NOMO-1 treated with DMSO at 0.1 percent for 48 hours (cell line): Measurements from ENCODE around the gene ITM2B.

Experiments
- DNase-seq: peaks from one replicate; lab custom pipeline; 2025; ENCODE audit not compliant: unreplicated experiment; lab: John Stamatoyannopoulos, UW

The ITM2B gene

GRCh38 chr13:48303359-48304142 lies 70.5 kb downstream of the ITM2B start, which contains the start of gene RB1:
RB1 (plus strand) TSS chr13:48303751; CDS start chr13:48303913, 162 bp downstream.
- DNase-seq = peak; percentile 85

DNA sequence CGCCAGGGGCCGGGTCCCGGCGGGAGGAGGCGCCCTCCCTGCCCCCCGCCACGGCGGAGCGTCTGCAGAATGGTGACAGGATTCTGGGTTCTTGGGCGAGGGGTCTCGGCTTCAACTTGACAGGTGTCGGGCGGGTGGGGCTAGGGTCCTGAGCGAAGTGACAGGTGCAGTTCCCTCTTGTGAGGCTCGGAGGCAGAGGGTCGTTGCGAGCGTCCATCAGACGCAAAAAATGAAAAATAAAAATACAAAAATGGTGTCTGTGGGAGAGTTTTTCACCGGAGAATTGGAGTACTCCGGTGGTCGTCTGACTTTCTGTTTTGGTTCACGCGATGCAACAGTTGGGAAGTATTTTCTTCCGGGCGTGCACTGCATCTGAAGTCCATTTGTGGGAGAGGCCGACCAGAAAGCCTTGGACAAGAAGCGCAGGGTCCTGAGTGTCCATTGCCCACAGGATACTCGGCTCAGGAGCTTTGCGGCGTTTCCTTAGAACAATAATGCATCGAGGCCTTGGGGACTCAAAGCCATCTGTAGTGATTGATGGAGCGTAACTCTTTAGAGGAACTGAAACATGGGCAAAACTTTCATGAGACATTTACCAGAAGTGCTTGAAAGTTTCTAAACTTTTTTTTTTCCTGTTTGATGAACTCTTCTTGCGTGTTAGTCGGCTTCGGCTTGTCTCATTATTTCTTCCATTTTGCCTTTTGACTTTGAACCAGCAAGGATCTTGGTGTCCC lies 71.3 kb downstream of the ITM2B start:
- DNase-seq = peak; percentile 91

- DNase-seq = no peak
Observed at GRCh38 chr13:48311223-48311622, 78.2 kb downstream of the ITM2B start.

DNA sequence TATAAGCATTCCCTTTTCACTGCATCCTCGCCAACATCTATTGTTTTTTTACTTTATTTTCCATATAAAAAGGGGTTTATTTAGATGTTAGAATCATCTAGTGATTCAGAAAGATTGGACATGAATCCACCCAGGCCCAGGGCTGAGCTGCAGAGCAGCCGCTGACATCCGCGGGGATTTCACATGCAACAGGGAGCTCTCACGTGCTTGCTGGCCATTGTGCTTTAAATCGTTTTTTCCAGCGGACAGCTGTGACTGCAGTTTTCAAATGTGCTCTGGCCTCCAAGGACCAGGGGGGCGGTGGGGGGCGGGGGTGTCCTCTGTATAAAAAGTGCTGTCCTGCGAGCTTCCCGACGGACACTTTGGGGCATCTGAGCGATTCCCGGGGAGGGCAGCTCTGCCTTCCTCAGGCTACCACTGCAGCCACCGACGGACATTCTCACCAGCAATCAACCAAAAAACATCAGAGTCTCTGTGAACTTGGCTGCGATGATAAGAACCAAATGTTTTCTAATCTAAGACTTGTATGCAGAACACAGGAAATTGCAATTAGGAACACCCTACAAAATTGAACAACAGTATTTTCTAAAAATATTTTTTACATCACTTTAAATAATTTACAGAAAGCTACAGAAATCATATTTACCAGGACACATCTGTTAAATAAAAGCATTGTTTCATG lies 83.1 kb downstream of the ITM2B start:
- DNase-seq = no peak

- DNase-seq = no peak
Observed at GRCh38 chr13:48316826-48317510, 84.0 kb downstream of the ITM2B start.

DNA sequence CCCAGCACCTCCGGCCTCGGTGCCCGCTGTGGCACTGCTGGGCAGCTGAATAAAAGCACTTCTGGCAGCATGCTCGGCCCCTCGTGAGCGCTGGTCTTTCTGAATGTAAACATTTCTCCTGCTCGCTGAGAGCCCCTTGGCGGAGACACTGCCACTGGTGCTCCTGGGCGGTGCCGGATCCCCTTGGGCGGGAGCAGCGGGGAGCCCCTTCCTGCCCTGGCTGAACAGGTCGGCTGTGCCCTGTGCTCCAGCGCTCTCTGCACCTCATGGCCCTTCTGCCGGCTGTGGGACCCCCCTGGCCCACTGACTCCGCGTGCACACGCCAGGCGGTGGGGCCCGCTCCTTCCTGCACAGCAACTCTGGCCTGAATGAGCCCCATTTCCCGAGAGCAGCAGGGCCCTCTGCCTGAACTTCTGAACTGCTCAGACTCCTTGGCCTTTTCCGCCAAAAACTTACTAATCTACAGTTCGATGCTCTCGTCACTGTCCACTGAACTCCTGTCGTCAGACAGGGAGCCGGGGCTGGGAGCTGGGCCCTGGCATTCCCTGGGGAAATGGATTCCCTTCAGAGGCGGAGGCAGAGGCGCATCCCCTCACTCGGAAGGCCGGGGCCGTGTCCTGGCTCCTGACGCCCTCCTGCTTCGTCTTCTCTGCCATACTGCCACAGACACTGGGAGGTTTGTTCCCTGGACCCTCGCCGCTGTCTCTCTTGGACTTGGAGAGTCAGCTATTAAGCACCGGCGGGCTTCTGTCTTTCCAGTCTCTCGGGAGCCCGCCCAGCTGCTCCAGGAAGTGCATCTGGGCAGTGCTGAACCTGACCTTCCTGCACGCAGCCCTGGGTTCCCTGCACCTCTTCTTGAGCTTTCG lies 84.7 kb downstream of the ITM2B start:
- no peak for DNase-seq

GRCh38 chr13:48318377-48318811 lies 85.4 kb downstream of the ITM2B start:
- DNase-seq = no peak

- DNase-seq = no peak
Observed at GRCh38 chr13:48318821-48319511, 86.0 kb downstream of the ITM2B start.
